OCI-LY7 (cell line): Measurements from ENCODE around the gene RPL39L. TPM values are rescaled to one million over a fixed set of nuclear protein-coding genes. Genes with fewer than 3 reads are reported as not detected.

Experiments used
- BruUV-seq: library from RNA; stranded (reverse); fragments of 400-500 nt; replicated peaks from 2 replicates; lab custom pipeline; 2021; lab: Mats Ljungman, UMichigan
- CTCF ChIA-PET: fragments of 300-600 bp; sonication (Branson Sonifier 250); formaldehyde crosslinking; loops from one replicate; lab custom pipeline; 2022; ENCODE audit warnings: antibody characterized with exemption; ENCODE audit not compliant: unreplicated experiment; lab: Charles Lee
- POLR2A ChIA-PET: fragments of 300-600 bp; sonication (Branson Sonifier 250); formaldehyde crosslinking; loops from one replicate; lab custom pipeline; 2022; ENCODE audit warnings: antibody characterized with exemption; lab: Charles Lee
- DNase-seq: peaks from one replicate; pipeline ENCODE4 v3.0.0-alpha.2; 2015; ENCODE audit warnings: low spot score
- H2AFZ ChIP-seq: fragments of 200-600 bp; sonication (generic), shearing (Covaris generic); 2 replicates; pipeline ENCODE4 v1.6.1; 2014; ENCODE audit warnings: mild to moderate bottlenecking, antibody characterized with exemption, low read length, moderate library complexity
- H3K27ac ChIP-seq: fragments of 200-600 bp; sonication (generic); 2 replicates; pipeline ENCODE4 v1.5.1; 2014; ENCODE audit warnings: mixed run types, low read depth, mild to moderate bottlenecking, moderate library complexity, low read length, inconsistent platforms; ENCODE audit not compliant: poor library complexity, severe bottlenecking
- H3K36me3 ChIP-seq: fragments of 200-600 bp; sonication (generic); 2 replicates; pipeline ENCODE4 v1.6.1; 2014; ENCODE audit warnings: mild to moderate bottlenecking, antibody characterized with exemption, low read length, moderate library complexity, mixed read lengths; ENCODE audit not compliant: insufficient read depth
- H3K4me1 ChIP-seq: fragments of 200-600 bp; sonication (generic); 2 replicates; pipeline ENCODE4 v1.5.1; 2014; ENCODE audit warnings: mild to moderate bottlenecking, low read length; ENCODE audit not compliant: insufficient read depth, poor library complexity, severe bottlenecking
- H3K4me2 ChIP-seq: fragments of 200-600 bp; sonication (generic); 2 replicates; pipeline ENCODE4 v1.6.1; 2014; ENCODE audit warnings: mild to moderate bottlenecking, low read length
- H3K4me3 ChIP-seq: fragments of 200-600 bp; sonication (generic); 2 replicates; pipeline ENCODE4 v1.5.1; 2014; ENCODE audit warnings: mild to moderate bottlenecking, low read depth, low read length; ENCODE audit not compliant: poor library complexity, severe bottlenecking
- H3K79me2 ChIP-seq: fragments of 200-600 bp; sonication (generic); 2 replicates; pipeline ENCODE4 v1.6.1; 2016; ENCODE audit warnings: low read depth, mild to moderate bottlenecking, low read length, moderate library complexity, mixed read lengths; ENCODE audit not compliant: insufficient read depth
- H3K9me2 ChIP-seq: fragments of 200-600 bp; sonication (generic); 2 replicates; pipeline ENCODE4 v1.6.1; 2016; ENCODE audit warnings: mild to moderate bottlenecking, low read length, mixed read lengths; ENCODE audit not compliant: insufficient read depth
- H3K9me3 ChIP-seq: fragments of 200-600 bp; sonication (generic); 2 replicates; pipeline ENCODE4 v1.6.1; 2014; ENCODE audit warnings: mild to moderate bottlenecking, mixed run types, low read length, mixed read lengths
- H4K20me1 ChIP-seq: fragments of 200-600 bp; sonication (generic); 2 replicates; pipeline ENCODE4 v1.6.1; 2014; ENCODE audit warnings: mild to moderate bottlenecking, antibody characterized with exemption, low read length, moderate library complexity, mixed read lengths; ENCODE audit not compliant: insufficient read depth
- EZH2phosphoT487 ChIP-seq: fragments of 200-600 bp; sonication (generic); IDR thresholded peaks from 2 replicates; pipeline ENCODE4 v1.6.1; 2018; ENCODE audit warnings: low read depth, borderline replicate concordance, mild to moderate bottlenecking, mixed run types, antibody characterized with exemption, low read length, moderate library complexity, mixed read lengths
- intact Hi-C: fragments of 100-400 bp; cut with micrococcal nuclease; formaldehyde crosslinking; loops from one replicate; pipeline ENCODE4 v1.10.0; 2022; ENCODE audit not compliant: unreplicated experiment
- total RNA-seq, 2 experiments: library from RNA; depleted of rRNA in 1 of 2; stranded (reverse); fragments of >200 nt in 1 of 2; shearing (Covaris generic) in 1 of 2; gene quantifications; 2 replicates each; pipeline ENCODE4 v1.2.3, GENCODE V29; 2014 to 2022
- TF ChIP-seq, protein P1 (sequence below): fragments of 200-600 bp; sonication (generic); conservative IDR thresholded peaks from 2 replicates; pipeline ENCODE4 v1.5.1; 2014; ENCODE audit warnings: mild to moderate bottlenecking, antibody characterized with exemption, low read length, moderate library complexity, mixed read lengths

The RPL39L gene
- total RNA-seq, 2 experiments from 2014 or later: 46.5 to 79.2 TPM

DNA sequence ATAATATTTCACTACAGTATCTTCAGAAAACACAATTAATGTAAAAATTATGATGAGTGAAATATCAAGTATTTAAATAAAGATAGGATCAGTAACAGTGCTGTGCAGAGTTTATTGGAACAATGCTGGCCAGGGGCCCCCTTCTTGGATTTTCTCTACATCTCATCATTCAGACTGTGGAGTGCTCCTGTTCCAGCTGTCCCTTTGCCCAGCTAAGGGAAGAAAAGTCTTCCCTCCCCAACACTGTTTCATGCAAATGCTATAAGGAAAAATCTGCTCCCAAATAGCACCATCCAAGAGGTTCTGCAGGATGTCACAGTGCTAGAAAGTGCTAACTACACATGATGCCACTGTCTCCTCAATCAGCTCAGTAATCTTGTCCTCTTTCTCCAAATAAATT is 64.5 kb downstream of the RPL39L start:
- no peak overlapping the region for H3K4me2 ChIP-seq
- TF ChIP-seq, protein P1, sequence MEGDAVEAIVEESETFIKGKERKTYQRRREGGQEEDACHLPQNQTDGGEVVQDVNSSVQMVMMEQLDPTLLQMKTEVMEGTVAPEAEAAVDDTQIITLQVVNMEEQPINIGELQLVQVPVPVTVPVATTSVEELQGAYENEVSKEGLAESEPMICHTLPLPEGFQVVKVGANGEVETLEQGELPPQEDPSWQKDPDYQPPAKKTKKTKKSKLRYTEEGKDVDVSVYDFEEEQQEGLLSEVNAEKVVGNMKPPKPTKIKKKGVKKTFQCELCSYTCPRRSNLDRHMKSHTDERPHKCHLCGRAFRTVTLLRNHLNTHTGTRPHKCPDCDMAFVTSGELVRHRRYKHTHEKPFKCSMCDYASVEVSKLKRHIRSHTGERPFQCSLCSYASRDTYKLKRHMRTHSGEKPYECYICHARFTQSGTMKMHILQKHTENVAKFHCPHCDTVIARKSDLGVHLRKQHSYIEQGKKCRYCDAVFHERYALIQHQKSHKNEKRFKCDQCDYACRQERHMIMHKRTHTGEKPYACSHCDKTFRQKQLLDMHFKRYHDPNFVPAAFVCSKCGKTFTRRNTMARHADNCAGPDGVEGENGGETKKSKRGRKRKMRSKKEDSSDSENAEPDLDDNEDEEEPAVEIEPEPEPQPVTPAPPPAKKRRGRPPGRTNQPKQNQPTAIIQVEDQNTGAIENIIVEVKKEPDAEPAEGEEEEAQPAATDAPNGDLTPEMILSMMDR: no peak
- no peak for TF ChIP-seq EZH2phosphoT487
- H3K9me2 ChIP-seq: no peaks in the 10 kb centered on the region
- CTCF ChIA-PET: no interaction called here
- H2AFZ ChIP-seq: no peak overlapping the region
- BruUV-seq: no TSS peak
- no peaks in the 10 kb centered on the region for H3K9me3 ChIP-seq
- peaks cover 100% of the 10 kb centered on the region for H3K36me3 ChIP-seq
- H3K79me2 ChIP-seq: peaks cover 30% of the 10 kb centered on the region; the same call in 1 of the 2 replicates
- POLR2A ChIA-PET: interaction anchor here (1.1 to 1.6 kb wide), 3 partner anchors 8 to 19 kb away, joined by 3 to 6 read pairs (median 3); no protein-coding TSS in a partner anchor
- peaks cover 36% of the 10 kb centered on the region for H3K4me1 ChIP-seq
- DNase-seq: no peak
- intact Hi-C loops: no loop called here
- H3K27ac ChIP-seq: no peak overlapping the region
- H4K20me1 ChIP-seq: 0 out of 2 replicates have a peak, but pooled peaks cover 4% of the 10 kb centered on the region
- no peak overlapping the region for H3K4me3 ChIP-seq

DNA sequence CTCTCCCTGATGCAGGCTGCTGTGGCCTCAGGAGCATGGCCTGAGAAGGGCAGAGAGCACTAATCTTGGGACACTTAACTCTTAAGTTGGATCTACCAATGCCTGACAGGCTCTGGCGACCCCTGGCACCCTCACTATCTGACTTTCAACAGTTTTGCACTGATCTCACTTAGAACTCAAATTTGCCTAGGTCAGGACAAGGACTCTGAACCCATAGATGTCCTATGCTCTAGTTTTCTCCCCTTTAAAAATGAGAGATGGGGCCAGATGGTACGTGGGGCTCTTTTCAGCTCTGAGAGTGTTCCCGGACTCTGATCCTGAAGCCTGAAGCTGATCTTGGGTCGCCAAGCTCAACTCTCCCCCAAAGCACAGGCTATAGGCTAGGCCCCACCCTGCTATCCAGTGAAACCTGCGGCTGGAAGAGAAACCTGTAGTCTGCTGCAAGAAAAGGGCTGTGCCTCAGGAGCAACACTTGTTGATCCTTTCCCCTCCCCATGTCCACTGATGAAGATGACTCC is 65.7 kb downstream of the RPL39L start:
- H3K9me3 ChIP-seq: no peaks in the 10 kb centered on the region
- POLR2A ChIA-PET: interaction anchor here (1.1 to 1.2 kb wide), 2 partner anchors 9 to 47 kb away, joined by 3 read pairs; no protein-coding TSS in a partner anchor
- no TSS peak for BruUV-seq
- intact Hi-C loops: no loop called here
- TF ChIP-seq, protein P1: no peak
- no peak for TF ChIP-seq EZH2phosphoT487
- H3K4me3 ChIP-seq: no peak overlapping the region
- CTCF ChIA-PET: no interaction called here
- H2AFZ ChIP-seq: no peak overlapping the region
- peaks cover 48% of the 10 kb centered on the region for H3K4me1 ChIP-seq
- no peak for DNase-seq
- no peak overlapping the region for H3K4me2 ChIP-seq
- H4K20me1 ChIP-seq: 0 out of 2 replicates have a peak, but pooled peaks cover 4% of the 10 kb centered on the region
- peak overlapping the region; percentile 65 for H3K27ac ChIP-seq
- peaks cover 42% of the 10 kb centered on the region; the same call in 1 of the 2 replicates for H3K79me2 ChIP-seq
- H3K36me3 ChIP-seq: peaks cover 100% of the 10 kb centered on the region
- no peaks in the 10 kb centered on the region for H3K9me2 ChIP-seq

DNA sequence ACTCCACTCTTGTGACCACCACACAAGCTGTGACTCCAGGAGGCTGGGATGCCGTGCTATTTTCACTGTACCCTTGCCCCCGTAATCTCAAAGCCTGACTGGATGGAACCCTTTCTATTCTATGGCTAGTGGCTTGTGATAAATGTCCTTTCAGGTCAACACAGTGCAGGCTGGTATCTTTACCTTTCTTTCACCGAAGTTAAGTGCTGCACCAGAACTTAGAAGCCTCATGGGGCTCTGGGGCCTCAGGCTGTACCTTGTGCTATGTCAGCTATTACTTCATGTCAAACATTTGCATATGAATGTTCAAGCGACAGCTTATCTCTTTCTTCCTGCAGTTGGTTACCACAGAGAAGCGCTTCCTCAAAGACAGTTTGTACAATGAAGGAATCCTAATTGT is 66.8 kb downstream of the RPL39L start:
- no TSS peak for BruUV-seq
- Histone ChIP-seq H4K20me1 (0 out of 2 replicates have a peak, but pooled peaks cover 4% of the 10 kb centered on the region), H3K9me2 (no peaks in the 10 kb centered on the region), H3K4me2 (peak overlapping the region; percentile 56), H3K79me2 (peaks cover 53% of the 10 kb centered on the region), H3K4me1 (peaks cover 60% of the 10 kb centered on the region), H3K4me3 (peak overlapping the region; percentile 4), H3K36me3 (peaks cover 100% of the 10 kb centered on the region), H3K9me3 (no peaks in the 10 kb centered on the region), H2AFZ (no peak overlapping the region), H3K27ac (peak overlapping the region; percentile 65)
- DNase-seq: peak; percentile 60
- ChIA-PET CTCF (no interaction called here), POLR2A (interaction anchor here (0.6 to 0.9 kb wide), 3 partner anchors 46 to 106 kb away, joined by 3 to 4 read pairs (median 3); partner anchors contain the start of gene RPL39L)
- intact Hi-C loops: no loop called here
- TF ChIP-seq EZH2phosphoT487: no peak
- TF ChIP-seq, protein P1: no peak
